ENCODE results near the gene BCKDHA. TPM values are rescaled to one million over a fixed set of nuclear protein-coding genes. Genes with fewer than 3 reads are reported as not detected.
"Not testable (repeated sequence)": the region's sequence is repeated elsewhere in the genome, so short reads cannot be mapped to it uniquely, and the experiment has no call there.

Gene BCKDHA
- total RNA-seq, 1 donor from 2014 or later: 13.4 TPM

DNA sequence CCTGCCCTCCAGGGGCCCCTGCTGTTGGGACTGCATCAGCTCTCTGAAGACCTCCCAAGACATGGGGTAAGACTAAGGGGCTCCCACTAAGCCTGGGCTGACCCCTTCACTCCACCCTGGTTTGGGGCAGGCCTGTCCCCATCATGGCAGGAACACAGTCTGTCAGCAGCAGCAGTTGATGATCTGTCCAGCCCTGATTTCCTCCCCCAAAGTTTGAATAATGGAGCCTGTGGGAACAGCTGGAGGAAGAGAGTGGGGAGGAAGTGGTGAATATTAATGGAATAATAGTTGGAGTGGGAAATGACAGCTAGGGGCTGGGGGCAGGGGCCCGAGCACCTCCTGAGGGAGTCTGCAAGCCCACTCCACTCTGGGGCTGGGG is 30.9 kb downstream of the BCKDHA start:
- Histone ChIP-seq H3K4me3 (peak overlapping the region; percentile 70), H3K36me3 (peaks cover 54% of the 10 kb centered on the region)
- ATAC-seq: no peak

DNA sequence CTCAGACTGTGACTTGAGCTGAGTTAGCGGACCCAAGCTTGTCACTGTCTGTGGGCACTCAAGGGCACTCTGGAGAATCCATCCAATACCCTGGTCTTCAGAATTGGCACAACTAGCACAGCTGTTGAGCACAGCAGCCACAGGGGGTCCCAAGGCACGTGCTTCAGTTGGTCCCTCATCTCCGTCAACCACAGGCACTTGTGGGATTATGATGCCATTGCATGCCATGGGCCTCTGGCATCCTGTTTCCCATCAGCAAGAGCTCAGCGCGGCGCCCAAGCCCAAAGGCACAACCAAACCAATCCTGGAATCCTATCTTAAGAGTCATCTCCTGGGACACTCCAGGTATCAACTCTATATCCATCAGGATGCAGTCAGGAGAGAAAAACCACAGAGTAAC is 33.3 kb downstream of the BCKDHA start:
- peaks cover 39% of the 10 kb centered on the region for H3K36me3 ChIP-seq
- no peaks in the 10 kb centered on the region for H3K9me3 ChIP-seq
- intact Hi-C loops (cut with DNase I): no loop called here
- H3K4me1 ChIP-seq: peaks cover 24% of the 10 kb centered on the region
- DNase-seq: no peak
- H3K27ac ChIP-seq: no peak overlapping the region
- TF ChIP-seq, protein P1, sequence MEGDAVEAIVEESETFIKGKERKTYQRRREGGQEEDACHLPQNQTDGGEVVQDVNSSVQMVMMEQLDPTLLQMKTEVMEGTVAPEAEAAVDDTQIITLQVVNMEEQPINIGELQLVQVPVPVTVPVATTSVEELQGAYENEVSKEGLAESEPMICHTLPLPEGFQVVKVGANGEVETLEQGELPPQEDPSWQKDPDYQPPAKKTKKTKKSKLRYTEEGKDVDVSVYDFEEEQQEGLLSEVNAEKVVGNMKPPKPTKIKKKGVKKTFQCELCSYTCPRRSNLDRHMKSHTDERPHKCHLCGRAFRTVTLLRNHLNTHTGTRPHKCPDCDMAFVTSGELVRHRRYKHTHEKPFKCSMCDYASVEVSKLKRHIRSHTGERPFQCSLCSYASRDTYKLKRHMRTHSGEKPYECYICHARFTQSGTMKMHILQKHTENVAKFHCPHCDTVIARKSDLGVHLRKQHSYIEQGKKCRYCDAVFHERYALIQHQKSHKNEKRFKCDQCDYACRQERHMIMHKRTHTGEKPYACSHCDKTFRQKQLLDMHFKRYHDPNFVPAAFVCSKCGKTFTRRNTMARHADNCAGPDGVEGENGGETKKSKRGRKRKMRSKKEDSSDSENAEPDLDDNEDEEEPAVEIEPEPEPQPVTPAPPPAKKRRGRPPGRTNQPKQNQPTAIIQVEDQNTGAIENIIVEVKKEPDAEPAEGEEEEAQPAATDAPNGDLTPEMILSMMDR (IDR thresholded peaks at IDR 0.05): no peak
- no peak overlapping the region for H3K4me3 ChIP-seq
- no peaks in the 10 kb centered on the region for H3K27me3 ChIP-seq (ENCODE audit: low read depth)
- ATAC-seq: no peak

More for the DNA sequence above, 30.9 kb downstream of the BCKDHA start:
- Histone ChIP-seq H3K27ac (peak overlapping the region; percentile 88), H3K9me3 (no peaks in the 10 kb centered on the region), H3K27me3 (ENCODE audit: low read depth) (no peaks in the 10 kb centered on the region), H3K4me1 (peaks cover 49% of the 10 kb centered on the region)
- no peak for DNase-seq
- intact Hi-C loops (cut with DNase I): no loop called here
- TF ChIP-seq, protein P1 (IDR thresholded peaks at IDR 0.05): no peak

DNA sequence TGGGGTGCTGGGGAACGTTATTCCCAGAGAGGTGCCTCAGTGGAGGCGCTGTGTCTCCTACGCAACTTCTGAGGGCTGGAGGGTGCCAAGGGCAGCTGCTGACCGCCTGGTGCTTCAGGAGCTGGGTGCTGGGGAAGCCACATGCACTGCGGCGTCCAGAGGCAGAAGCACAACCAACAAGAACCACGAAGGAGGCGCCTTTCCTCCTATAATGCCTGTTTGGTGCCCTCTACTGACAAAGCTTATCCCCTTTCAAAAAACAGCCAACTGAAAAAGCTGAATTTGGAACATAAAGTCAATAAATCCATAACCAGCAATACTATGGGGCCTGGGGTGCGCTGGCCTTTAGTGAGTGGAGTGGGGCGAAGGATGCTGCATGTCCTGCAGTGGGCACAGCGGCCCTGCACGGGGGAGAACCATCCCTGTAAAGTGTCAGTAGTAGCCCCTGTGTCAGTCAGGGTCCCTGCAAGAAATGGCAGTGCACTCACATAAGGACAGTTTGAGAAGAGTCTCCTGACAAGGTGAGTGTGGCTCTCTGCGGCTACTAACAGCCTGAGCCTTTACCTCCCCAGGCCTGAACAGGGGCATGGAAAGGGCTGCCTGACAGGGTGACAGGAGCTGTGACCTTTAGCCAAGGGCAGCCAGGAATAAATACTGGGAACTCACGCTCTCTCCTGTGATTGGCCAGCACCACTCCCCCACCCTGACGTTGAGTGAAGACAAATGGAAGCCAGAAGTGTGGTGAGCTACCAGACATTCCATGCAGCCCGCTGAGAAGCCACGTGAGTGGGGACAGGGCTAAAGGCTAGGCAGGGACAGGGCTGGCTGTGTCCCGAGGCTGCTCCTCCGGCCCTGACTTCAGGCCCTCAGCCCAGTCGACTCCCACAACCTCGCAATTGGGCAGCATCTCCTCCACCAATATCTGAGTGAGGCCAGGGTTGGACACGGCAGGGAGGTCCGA is 34.1 kb downstream of the BCKDHA start:
- intact Hi-C loops (cut with DNase I): no loop called here
- H3K4me1 ChIP-seq: peaks cover 16% of the 10 kb centered on the region
- H3K4me3 ChIP-seq: no peak overlapping the region
- ATAC-seq: no peak
- TF ChIP-seq, protein P1 (IDR thresholded peaks at IDR 0.05): peak; percentile 41
- H3K36me3 ChIP-seq: peaks cover 41% of the 10 kb centered on the region
- DNase-seq: peak; percentile 57
- no peaks in the 10 kb centered on the region for H3K27me3 ChIP-seq (ENCODE audit: low read depth)
- H3K9me3 ChIP-seq: no peaks in the 10 kb centered on the region
- no peak overlapping the region for H3K27ac ChIP-seq

DNA sequence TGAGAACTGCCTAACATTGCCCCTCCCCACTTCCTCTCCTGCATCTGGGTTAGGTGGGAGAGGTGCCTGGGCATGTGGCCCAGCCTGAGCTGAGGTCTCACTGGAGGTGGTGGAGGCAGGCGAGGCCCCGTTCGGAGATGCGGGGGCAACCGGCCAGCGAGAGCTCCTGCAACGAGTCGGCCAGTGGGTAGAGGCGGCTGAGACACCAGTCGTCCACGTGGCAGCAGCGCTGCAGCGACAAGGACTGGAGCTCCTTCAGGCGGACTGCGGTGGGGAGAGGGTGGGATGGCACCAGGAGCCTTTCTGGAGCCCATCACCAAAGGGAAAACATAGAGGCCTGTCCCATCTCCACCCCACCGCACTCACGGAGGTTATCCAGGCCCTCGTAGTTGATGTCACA is 35.6 kb downstream of the BCKDHA start:
- ATAC-seq (no peak), DNase-seq (no peak)
- H3K27me3 ChIP-seq (ENCODE audit: low read depth): no peaks in the 10 kb centered on the region
- H3K4me1 ChIP-seq: peaks cover 10% of the 10 kb centered on the region
- no peak overlapping the region for H3K4me3 ChIP-seq
- intact Hi-C loops (cut with DNase I): no loop called here
- TF ChIP-seq, protein P1 (IDR thresholded peaks at IDR 0.05): no peak
- no peak overlapping the region for H3K27ac ChIP-seq
- peaks cover 56% of the 10 kb centered on the region for H3K36me3 ChIP-seq
- H3K9me3 ChIP-seq: no peaks in the 10 kb centered on the region

DNA sequence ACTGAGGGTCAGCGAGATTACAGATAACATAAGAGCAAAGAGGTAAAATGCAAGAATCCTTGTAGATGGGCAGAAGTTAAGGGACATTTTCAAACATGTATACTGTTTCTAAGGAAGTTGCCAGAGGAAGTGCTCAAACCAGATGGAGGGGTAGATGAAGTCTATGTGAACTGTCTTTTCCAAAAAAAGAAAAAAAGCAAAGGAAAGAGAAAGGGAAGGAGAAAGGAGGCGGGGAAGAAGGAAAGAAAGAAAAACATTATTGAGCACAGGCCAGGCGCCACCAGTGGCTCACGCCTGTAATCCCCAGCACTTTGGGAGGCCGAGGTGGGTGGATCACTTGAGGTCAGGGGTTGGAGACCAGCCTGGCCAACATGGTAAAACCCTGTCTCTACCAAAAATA is 36.8 kb downstream of the BCKDHA start:
- Histone ChIP-seq H3K36me3 (peaks cover 56% of the 10 kb centered on the region), H3K9me3 (no peaks in the 10 kb centered on the region), H3K4me1 (peaks cover 12% of the 10 kb centered on the region), H3K27ac (no peak overlapping the region), H3K27me3 (ENCODE audit: low read depth) (no peaks in the 10 kb centered on the region), H3K4me3 (no peak overlapping the region)
- intact Hi-C loops (cut with DNase I): no loop called here
- ATAC-seq (no peak), DNase-seq (no peak)
- TF ChIP-seq, protein P1 (IDR thresholded peaks at IDR 0.05): no peak

DNA sequence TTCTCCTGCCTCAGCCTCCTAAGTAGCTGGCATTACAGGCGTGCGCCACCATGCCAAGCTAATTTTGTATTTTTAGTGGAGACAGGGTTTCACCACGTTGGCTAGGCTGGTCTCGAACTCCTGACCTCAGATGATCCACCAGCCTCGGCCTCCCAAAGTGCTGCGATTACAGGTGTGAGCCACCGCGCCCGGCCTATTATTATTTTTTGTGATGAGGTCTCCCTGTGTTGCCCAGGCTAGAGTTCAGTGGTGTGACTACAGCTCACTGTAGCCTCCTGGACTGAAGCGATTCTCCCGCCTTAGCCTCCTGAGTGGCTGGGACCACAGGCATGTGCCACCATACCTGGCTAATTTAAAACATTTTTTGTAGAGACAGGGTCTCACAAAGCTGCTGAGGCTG is 37.8 kb downstream of the BCKDHA start:
- H3K27me3 ChIP-seq (ENCODE audit: low read depth); H3K9me3 ChIP-seq; intact Hi-C loops (cut with DNase I); H3K4me3 ChIP-seq; DNase-seq; ATAC-seq; H3K27ac ChIP-seq: not testable (repeated sequence)
- H3K4me1 ChIP-seq: peaks cover 18% of the 10 kb centered on the region
- peaks cover 56% of the 10 kb centered on the region for H3K36me3 ChIP-seq

Measured in lower lobe of right lung (tissue), 2 donors.